Nephron progenitor cell (in vitro differentiated cells): ENCODE data around the gene PSMB11.
A peak's percentile ranks its signal among the peaks of the same experiment; 100 is the strongest.

Experiments
- DNase-seq: peaks from one replicate; pipeline ENCODE4 v3.0.0; 2021
- H3K27ac Mint-ChIP-seq: 2 replicates; pipeline ENCODE4 v1.8.0; 2021; ENCODE audit warnings: mild to moderate bottlenecking, moderate library complexity, mixed read lengths
- H3K27me3 Mint-ChIP-seq: 2 replicates; pipeline ENCODE4 v1.8.0; 2021; ENCODE audit warnings: mild to moderate bottlenecking, low read depth, mixed read lengths; ENCODE audit not compliant: poor library complexity
- H3K36me3 Mint-ChIP-seq: 2 replicates; pipeline ENCODE4 v1.8.0; 2021; ENCODE audit warnings: low read depth, mixed read lengths
- H3K4me1 Mint-ChIP-seq: 2 replicates; pipeline ENCODE4 v1.8.0; 2021; ENCODE audit warnings: mixed read lengths
- H3K4me3 Mint-ChIP-seq: 2 replicates; pipeline ENCODE4 v1.8.0; 2021; ENCODE audit warnings: mild to moderate bottlenecking, moderate library complexity, mixed read lengths
- H3K9me3 Mint-ChIP-seq: 2 replicates; pipeline ENCODE4 v1.8.0; 2021; ENCODE audit warnings: mild to moderate bottlenecking, moderate library complexity, mixed read lengths
- TF ChIP-seq, protein P1 (sequence below): fragments of 200-600 bp; sonication (generic); IDR thresholded peaks from 2 replicates; pipeline ENCODE4 v1.5.0; 2021; ENCODE audit warnings: antibody characterized with exemption

PSMB11 gene

DNA sequence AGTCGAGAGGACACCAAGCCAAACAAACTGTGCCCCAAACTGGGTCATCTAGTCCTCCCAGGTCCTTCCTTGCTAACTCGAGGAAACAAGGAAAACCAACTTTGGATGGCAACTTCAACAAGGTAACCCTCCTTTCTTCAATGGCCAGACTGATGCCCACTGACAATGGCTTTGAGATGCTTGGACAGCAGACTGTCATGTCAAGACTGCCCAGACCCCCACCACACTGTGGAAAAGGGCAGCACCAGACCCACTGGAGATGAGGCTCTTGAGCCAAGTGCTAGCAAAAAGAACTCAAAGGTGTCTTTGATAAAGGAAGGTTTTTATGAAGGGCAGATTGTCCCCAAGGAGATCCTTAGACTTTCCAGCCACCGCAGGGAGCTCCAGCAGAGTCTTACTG is 24.4 kb downstream of the PSMB11 start:
- Mint-ChIP-seq H3K27ac (peak overlapping the region; percentile 29), H3K36me3 (peaks cover 68% of the 10 kb centered on the region)
- no peak for DNase-seq

DNA sequence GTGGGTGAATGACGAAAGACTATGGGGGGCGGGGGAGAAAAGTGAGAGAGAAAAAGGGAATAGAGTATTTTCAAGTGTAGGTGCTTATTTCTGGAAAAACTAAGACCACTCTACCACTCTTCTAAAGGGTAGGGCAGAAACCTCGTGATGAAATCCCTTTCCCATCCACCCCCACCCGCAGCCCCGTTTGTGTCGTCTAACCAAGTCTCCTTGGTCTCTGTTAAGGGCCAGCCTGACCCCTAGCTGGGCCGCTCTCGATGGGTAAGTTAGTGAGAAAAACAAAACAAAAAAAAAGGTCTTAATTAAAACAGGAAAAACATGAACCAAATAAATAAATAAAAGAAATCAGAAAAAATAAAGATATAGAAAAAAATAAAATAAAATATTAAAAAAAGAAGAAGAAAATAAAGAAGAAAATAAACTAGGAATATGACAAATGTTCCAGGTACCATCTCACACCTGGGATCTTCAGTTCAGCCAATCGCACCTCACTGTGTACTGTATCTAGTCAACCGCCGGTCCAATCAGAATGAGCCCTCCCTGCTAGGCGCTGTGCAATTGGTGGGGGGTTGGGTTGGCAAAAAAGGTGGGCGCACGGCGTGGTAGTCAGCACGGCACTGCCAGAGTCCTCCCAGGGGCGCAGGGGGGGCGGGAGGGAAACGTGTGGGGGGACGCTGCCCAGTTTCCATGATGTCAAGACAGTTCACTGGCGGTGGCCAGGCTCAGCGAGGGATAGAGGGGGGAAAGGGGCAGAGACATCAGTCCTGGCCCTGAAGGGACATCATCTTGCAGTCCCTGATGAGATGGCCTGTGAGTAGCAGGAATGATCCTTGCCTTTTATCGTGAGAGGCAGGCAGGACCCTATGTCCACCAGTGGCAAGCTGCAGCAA is 25.1 kb downstream of the PSMB11 start:
- Mint-ChIP-seq H3K27me3 (no peaks in the 10 kb centered on the region), H3K27ac (peak overlapping the region; percentile 29), H3K9me3 (no peaks in the 10 kb centered on the region), H3K4me3 (peak overlapping the region; percentile 38), H3K4me1 (peaks cover 72% of the 10 kb centered on the region), H3K36me3 (peaks cover 62% of the 10 kb centered on the region)
- TF ChIP-seq, protein P1, sequence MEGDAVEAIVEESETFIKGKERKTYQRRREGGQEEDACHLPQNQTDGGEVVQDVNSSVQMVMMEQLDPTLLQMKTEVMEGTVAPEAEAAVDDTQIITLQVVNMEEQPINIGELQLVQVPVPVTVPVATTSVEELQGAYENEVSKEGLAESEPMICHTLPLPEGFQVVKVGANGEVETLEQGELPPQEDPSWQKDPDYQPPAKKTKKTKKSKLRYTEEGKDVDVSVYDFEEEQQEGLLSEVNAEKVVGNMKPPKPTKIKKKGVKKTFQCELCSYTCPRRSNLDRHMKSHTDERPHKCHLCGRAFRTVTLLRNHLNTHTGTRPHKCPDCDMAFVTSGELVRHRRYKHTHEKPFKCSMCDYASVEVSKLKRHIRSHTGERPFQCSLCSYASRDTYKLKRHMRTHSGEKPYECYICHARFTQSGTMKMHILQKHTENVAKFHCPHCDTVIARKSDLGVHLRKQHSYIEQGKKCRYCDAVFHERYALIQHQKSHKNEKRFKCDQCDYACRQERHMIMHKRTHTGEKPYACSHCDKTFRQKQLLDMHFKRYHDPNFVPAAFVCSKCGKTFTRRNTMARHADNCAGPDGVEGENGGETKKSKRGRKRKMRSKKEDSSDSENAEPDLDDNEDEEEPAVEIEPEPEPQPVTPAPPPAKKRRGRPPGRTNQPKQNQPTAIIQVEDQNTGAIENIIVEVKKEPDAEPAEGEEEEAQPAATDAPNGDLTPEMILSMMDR, result no peak
- DNase-seq, result no peak

More for the DNA sequence above, 24.4 kb downstream of the PSMB11 start:
- H3K9me3 Mint-ChIP-seq, result no peaks in the 10 kb centered on the region
- H3K4me3 Mint-ChIP-seq, result peak overlapping the region; percentile 38
- H3K27me3 Mint-ChIP-seq, result no peaks in the 10 kb centered on the region
- TF ChIP-seq, protein P1, result no peak
- peaks cover 64% of the 10 kb centered on the region for H3K4me1 Mint-ChIP-seq

DNA sequence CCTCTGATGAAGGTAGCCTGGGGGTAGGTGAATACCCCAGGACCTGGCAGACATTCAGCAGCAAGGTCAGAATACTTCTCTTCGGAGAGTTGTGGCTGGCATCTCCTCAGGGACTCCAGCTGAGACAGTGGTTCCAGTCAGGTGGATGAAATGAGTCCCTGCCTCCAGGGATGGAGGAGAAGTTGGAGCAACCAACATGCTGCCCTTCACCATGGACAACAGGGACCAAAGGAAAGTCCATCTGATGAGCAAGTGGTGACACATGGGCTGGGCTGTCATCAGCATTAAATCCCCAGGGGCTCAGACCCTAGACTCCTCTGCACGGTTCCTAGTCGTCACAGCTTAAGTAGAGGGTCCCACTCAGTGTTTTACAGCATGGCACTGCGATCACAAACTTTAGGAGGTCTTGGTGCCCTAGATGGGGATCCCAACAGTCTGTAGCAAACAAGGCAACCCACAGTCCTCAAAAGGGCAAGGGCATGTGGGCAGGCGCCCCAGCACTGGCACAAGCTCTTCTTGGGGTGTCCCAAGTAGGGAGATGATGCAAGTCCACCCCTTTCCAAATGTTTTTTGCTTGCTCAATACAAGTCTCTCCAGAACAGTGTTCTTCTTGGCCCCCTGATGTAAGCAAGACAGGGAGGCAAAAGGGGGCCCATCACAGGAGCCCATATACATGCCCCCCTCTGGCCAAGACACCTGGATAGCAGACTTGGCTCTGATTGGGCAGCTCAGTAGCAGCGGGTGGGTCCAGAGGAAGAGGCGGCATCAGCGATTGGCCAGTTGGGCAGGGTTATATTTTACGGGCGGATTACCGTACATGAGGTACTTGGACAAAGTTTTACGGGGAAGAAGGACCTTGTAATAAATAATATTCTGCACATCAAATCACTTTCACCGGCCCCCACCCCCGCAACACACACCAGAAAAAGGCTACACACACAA is 26.1 kb downstream of the PSMB11 start:
- TF ChIP-seq, protein P1, result no peak
- H3K4me3 Mint-ChIP-seq, result peak overlapping the region; percentile 97
- no peak overlapping the region for H3K27ac Mint-ChIP-seq
- H3K4me1 Mint-ChIP-seq, result peaks cover 75% of the 10 kb centered on the region
- peaks cover 62% of the 10 kb centered on the region for H3K36me3 Mint-ChIP-seq
- H3K27me3 Mint-ChIP-seq, result no peaks in the 10 kb centered on the region
- no peaks in the 10 kb centered on the region for H3K9me3 Mint-ChIP-seq
- DNase-seq, result no peak

DNA sequence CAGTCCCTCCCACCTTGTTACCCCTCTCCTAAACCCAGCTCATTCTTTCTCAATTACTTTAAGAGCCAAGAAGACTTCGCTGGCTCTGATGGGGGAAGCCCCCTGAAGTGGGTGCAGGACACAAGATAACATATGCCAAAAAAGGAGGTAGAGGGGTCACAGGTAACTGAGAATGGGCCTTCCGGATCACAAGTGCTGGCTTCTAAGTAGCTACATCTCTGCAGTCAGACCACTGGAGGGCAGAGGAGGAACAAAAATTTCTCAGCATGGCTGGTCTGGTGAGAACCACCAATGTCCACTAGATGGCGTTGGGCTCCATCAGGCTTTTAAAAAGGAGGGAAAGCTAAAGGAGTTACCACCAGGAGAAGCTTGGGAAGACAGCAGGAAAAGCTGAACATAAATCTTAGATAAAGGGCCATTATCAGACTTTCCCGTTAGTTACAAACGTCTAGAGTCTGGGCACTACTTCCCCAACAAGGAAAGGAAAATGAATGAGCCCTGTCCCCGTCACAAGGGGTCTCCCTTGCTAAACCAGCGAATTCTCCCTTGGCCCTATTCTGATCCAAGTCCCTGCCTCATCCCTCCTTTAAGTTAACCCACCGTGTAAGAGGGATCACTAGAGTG is 26.9 kb downstream of the PSMB11 start:
- Mint-ChIP-seq H3K9me3 (no peaks in the 10 kb centered on the region), H3K4me3 (peak overlapping the region; percentile 97), H3K4me1 (peaks cover 70% of the 10 kb centered on the region), H3K27me3 (no peaks in the 10 kb centered on the region), H3K27ac (peak overlapping the region; percentile 96), H3K36me3 (peaks cover 57% of the 10 kb centered on the region)
- TF ChIP-seq, protein P1, result peak; percentile 98
- DNase-seq, result peak; percentile 82

DNA sequence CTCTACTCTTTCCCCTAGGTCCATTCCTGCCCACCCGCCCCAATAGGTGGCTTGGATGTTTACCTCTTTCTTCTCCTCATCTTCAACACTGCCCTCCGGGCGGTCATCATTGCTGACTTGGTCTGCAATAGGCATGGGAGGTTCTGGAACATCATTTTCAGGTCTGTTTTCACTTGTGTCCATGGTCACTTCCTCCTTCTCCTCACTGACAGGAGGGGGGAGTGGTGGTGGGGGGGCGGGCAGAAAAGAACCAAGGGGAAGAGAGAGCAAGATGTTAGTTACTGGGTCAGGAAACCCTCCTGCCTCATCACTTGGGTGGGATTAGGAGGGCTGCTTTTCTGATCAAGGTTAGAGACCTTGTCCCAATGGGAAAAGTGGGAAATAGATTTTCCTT is 27.4 kb downstream of the PSMB11 start:
- H3K27me3 Mint-ChIP-seq, result no peaks in the 10 kb centered on the region
- peak overlapping the region; percentile 97 for H3K4me3 Mint-ChIP-seq
- H3K4me1 Mint-ChIP-seq, result peaks cover 66% of the 10 kb centered on the region
- H3K9me3 Mint-ChIP-seq, result no peaks in the 10 kb centered on the region
- peak overlapping the region; percentile 96 for H3K27ac Mint-ChIP-seq
- TF ChIP-seq, protein P1, result no peak
- H3K36me3 Mint-ChIP-seq, result peaks cover 57% of the 10 kb centered on the region
- DNase-seq, result no peak
